NCI-H1417 treated with DMSO at 0.1 percent for 48 hours (cell line): ENCODE measurements around the gene XIRP2.
"Not testable (repeated sequence)": the region's sequence is repeated elsewhere in the genome, so short reads cannot be mapped to it uniquely, and the experiment has no call there.

ENCODE experiments used
- DNase-seq: peaks from one replicate; lab custom pipeline; 2025; lab: John Stamatoyannopoulos, UW

The XIRP2 gene

GRCh38 chr2:167048829-167049228 is 160.5 kb downstream of the XIRP2 start:
- no peak for DNase-seq

- DNase-seq, result no peak
Observed at GRCh38 chr2:167049659-167050058, 161.4 kb downstream of the XIRP2 start.

- no peak for DNase-seq
Observed at GRCh38 chr2:167052825-167053224, 164.5 kb downstream of the XIRP2 start.

GRCh38 chr2:167054881-167055280 is 166.6 kb downstream of the XIRP2 start:
- DNase-seq, result no peak

GRCh38 chr2:167057446-167057845 is 169.2 kb downstream of the XIRP2 start:
- no peak for DNase-seq

- no peak for DNase-seq
Observed at GRCh38 chr2:167059173-167059572, 170.9 kb downstream of the XIRP2 start.

- DNase-seq, result no peak
Observed at GRCh38 chr2:167069855-167070254, 181.6 kb downstream of the XIRP2 start.

GRCh38 chr2:167075708-167076107 is 187.4 kb downstream of the XIRP2 start:
- not testable (repeated sequence) for DNase-seq

- DNase-seq, result not testable (repeated sequence)
Observed at GRCh38 chr2:167098931-167099330, 210.7 kb downstream of the XIRP2 start.

GRCh38 chr2:167100506-167100905 is 212.2 kb downstream of the XIRP2 start:
- DNase-seq, result no peak

GRCh38 chr2:167103028-167103756 is 214.9 kb downstream of the XIRP2 start:
- DNase-seq, result no peak

- no peak for DNase-seq
Observed at GRCh38 chr2:167103757-167104133, 215.5 kb downstream of the XIRP2 start.

GRCh38 chr2:167104691-167105090 is 216.4 kb downstream of the XIRP2 start:
- DNase-seq, result no peak

GRCh38 chr2:167109682-167110081 is 221.4 kb downstream of the XIRP2 start:
- not testable (repeated sequence) for DNase-seq

GRCh38 chr2:167110345-167110744 is 222.1 kb downstream of the XIRP2 start:
- no peak for DNase-seq

GRCh38 chr2:167114018-167114417 is 225.7 kb downstream of the XIRP2 start:
- DNase-seq, result no peak

- DNase-seq, result no peak
Observed at GRCh38 chr2:167115541-167115940, 227.3 kb downstream of the XIRP2 start.

- DNase-seq, result no peak
Observed at GRCh38 chr2:167122389-167122788, 234.1 kb downstream of the XIRP2 start.

- no peak for DNase-seq
Observed at GRCh38 chr2:167126165-167126564, 237.9 kb downstream of the XIRP2 start.

GRCh38 chr2:167127135-167127534 is 238.9 kb downstream of the XIRP2 start:
- no peak for DNase-seq

- DNase-seq, result no peak
Observed at GRCh38 chr2:167128130-167128529, 239.8 kb downstream of the XIRP2 start.

- DNase-seq, result no peak
Observed at GRCh38 chr2:167132066-167132465, 243.8 kb downstream of the XIRP2 start.

- no peak for DNase-seq
Observed at GRCh38 chr2:167132906-167133555, 244.8 kb downstream of the XIRP2 start.

GRCh38 chr2:167133614-167134013 is 245.3 kb downstream of the XIRP2 start:
- DNase-seq, result no peak
